CD4-positive, alpha-beta T cell treated with Interleukin-6 at 100 ng/mL for 8 hours (primary cell): ENCODE results near the gene STAB2.
"Not testable (repeated sequence)": the region's sequence is repeated elsewhere in the genome, so short reads cannot be mapped to it uniquely, and the experiment has no call there.

Source experiments
- DNase-seq: peaks from one replicate; pipeline ENCODE4 v3.0.0-alpha.2; 2020; ENCODE audit warnings: mixed read lengths, low spot score

STAB2 gene

DNA sequence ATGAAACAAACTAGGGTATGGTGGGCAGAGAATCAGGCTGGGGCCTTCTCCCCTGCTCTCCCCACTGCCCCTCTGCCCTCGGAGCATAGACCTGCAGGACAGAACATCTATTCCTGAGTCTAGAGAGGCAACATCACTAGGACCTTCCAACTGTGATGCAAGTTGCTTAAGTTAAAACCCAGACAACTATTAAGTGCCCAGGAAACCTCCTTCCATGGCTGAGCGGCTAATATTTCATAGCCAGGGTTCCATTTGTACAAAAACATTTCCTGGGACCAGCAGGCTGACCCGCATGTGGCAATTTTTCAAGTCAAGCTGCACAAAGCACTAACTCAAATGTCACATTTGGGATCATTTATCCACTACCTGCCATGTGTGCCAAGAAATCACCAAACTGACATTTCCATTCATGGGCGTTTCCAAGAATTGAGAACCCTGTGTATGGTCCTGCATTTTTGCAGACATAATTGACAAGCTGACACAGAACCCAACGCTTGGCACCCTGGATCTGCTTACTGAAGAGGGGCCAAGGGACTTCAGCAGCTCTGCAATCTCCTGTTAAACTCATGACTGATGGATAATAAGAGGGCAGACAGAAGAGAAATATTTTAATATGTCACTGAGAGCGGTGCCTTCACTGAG is 221.3 kb downstream of the STAB2 start:
- DNase-seq = no peak

DNA sequence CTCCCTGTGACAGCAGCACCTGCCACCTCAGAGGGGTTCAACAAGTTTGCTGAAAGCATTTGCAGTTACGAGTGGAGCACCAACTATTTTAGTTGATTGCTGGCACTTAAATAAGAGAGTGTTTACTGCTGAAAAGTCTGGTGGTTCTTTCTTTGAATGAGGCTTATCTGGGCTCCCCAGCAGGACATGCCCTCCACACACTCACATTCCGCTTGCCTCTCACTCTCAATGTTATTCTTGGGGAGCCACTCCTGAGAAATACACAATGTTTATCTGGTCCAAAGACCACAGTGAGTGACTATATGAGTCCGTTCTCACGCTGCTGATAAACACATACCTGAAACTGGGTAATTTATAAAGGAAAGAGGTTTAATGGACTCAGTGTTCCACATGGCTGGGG is 222.1 kb downstream of the STAB2 start:
- no peak for DNase-seq

DNA sequence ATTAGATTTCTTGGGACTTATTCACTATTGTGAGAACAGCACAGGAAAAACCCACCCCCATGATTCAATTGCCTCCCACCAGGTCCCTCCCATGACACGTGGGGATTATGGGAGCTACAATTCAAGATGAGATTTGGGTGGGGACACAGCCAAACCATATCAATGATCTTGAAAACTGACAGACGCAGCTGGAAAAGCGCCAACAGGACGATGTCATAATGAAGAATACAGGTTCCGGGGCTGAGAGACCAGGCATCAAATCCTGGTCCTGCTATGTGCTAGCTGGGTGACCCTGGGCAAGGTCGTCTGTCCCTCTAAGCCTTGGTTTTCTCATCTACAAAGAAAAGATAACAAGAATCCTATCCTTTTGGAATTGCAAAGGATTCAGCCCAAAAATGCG is 222.6 kb downstream of the STAB2 start:
- DNase-seq = not testable (repeated sequence)

- no peak for DNase-seq
Observed at GRCh38 chr12:103810111-103810510, 223.0 kb downstream of the STAB2 start.

DNA sequence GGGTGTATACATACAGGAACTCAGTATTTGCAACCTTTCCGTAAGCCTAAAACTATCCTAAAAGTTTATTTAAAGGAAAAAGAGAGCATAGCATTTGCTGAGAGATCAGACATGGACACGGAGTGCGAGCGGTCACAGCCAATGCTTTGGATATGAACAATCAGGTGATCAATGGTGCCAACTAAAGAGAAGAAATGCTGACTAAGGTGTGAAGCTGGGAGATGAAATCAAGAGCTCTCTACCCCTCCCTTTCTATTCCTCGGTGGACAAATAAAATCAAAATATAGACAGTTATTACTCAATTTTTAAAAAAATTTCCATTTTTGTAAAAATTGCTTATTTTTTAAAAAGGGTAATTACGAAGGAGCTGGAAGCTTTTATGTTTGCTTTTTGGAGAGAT is 224.7 kb downstream of the STAB2 start:
- no peak for DNase-seq

GRCh38 chr12:103812789-103813188 is 225.7 kb downstream of the STAB2 start:
- DNase-seq = no peak

DNA sequence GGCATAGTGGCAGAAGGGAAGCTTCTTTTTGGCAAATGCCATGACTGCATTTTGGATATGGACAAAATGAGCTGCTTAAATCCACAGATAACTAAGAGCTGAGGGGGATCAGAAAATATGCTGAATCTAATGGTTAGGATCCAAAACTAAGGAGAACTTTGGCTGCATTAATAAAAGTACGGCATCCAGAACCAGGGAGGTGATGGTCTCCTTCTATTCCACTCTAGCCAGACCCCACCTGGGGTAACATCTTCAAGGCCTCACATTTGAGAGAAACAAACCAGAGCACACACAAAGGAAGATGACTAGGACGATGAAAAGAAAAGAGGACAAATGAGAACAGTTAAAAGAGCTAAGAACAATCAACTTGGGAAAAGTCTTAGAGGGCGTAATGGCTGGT is 226.4 kb downstream of the STAB2 start:
- DNase-seq = no peak

GRCh38 chr12:103813949-103814348 is 226.9 kb downstream of the STAB2 start:
- no peak for DNase-seq

- no peak for DNase-seq
Observed at GRCh38 chr12:103814436-103814835, 227.4 kb downstream of the STAB2 start.
